ENCODE results near the gene CXCL17.
"Not testable (repeated sequence)": the region's sequence is repeated elsewhere in the genome, so short reads cannot be mapped to it uniquely, and the experiment has no call there.

Gene CXCL17

GRCh38 chr19:42442833-42443232, at the start of gene CXCL17:
TSS of gene CXCL17 (minus strand) at chr19:42442946. CDS start at chr19:42442832, 114 bp downstream.
- FAIRE-seq: no peak

DNA sequence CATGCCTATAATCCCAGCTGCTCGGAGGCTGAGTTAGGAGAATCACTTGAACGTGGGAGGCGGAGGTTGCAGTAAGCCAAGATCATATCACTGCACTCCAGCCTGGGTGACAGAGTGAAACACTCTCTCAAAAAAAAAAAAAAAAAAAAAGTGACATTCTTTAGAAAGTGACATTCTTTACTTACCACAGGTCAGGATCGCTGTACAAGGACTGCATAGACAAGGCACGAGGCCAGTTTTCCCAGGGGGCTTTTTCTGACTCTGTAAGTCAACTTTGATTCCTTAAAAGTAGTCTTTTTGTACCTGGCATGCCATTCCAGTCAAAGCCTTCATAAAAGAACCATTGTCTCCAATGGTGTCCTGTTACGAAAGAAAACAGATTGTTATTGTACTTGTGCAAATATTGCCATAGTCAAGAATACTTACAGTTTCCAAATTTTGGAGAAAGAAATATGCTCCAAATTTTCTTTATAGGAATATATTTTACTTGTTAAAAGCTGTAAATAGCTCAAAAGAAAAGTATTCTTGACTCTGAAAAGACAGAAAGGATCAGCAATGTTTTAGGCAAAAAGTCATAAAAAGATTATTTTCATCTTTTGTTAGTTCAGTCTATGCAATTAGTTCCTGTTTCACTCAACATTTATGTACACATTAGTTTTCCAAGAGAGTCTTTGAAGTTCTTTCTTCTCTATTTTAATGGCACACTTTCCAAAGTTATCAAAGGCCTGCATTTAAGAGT, 46.2 kb upstream of the CXCL17 start:
- no peak for FAIRE-seq

GRCh38 chr19:42487798-42488178, 45.0 kb upstream of the CXCL17 start:
- FAIRE-seq: no peak

DNA sequence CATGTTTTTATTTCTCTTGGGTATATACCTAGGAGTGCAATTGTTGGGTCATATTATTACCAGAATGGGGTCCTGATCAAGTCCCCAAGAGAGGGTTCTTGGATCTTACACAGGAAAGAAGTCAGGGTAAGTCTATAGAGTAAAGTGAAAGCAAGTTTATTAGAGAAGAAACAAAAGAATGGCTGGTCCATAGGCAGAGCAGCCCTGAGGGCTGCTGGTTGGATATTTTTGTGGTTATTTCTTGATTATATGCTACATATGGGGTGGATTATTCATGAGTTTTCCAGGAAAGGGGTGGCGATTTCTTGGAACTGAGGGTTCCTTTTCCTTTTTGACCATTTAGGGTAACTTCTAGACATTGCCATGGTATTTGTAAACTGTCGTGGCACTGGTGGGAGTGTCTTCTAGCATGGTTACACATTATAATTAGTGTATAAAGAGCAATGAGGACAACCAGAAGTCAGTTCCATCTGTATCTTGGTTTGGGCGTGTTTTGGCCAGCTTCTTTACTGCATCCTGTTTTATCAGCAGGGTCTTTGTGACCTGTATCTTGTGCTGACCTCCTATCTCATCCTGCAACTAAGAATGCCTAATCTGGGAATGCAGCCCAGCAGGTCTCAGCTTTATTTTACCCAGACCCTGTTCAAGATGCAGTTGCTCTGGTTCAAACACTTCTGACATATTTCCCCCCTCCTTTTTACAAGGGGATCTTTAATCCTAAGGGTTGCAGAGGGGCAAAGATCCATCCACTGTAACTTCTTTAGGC, 44.5 kb upstream of the CXCL17 start:
- no peak for FAIRE-seq

GRCh38 chr19:42485036-42485435, 42.3 kb upstream of the CXCL17 start:
- FAIRE-seq: not testable (repeated sequence)

DNA sequence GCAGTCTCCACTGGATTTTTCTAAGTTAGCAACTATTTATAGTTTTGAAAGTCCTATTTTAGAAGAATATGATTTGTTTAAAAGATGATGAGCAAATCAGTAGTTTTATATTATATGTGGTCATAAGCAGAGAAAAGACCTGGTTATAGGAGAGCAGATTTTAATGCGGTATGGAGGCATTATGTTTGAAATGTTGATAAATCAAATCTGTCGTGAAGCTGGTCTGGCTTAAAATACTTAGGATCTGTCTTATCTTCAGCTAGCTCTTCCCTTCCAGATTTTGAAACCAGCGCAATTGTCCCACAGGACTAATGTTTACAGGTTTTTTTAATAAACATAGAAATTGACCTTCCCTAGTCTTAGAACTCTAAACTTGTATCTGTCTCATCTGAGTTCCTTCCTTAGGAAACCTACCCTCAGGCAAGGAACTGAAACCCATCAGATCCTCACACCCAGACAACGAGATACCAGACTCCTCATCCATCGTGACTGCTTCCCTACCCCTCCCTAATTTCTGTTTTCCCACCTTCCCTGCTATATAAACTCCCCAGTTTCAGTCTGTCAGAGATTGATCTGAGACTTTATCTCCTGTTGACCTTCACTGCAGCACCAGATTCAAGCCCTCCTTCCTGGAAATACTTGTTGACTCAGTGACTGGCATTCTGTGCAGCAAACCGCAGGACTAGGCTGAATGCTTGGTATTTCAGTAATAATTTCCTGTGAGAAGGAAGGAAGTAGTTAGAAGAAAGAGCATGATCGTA, 37.8 kb upstream of the CXCL17 start:
- FAIRE-seq: peak; percentile 86

- no peak for FAIRE-seq
Observed at GRCh38 chr19:42479736-42480135, 37.0 kb upstream of the CXCL17 start.

DNA sequence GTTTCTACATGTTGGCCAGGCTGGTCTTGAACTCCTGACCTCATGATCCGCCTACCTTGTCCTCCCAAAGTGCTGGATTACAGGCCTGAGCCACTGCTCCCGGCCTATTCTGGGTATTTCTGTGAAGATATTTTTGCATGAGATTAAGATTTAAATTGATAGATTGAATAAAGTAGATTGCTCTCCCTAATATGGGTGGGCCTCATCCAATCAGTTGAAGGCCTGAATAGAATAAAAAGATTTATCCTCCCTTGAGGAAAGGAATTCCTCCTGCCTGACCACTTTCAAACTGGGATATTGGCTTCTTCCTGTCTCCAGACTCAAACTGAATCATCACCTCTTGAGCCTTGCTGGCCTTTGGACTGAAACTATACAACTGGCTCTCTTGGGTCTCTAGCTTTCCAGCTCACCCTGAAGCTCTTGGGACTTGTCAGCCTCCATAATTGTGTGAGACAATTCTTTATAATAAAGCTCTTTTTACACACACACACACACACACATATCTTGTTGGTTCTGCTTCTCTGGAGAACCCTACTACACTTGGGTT, 36.1 kb upstream of the CXCL17 start:
- FAIRE-seq: no peak

DNA sequence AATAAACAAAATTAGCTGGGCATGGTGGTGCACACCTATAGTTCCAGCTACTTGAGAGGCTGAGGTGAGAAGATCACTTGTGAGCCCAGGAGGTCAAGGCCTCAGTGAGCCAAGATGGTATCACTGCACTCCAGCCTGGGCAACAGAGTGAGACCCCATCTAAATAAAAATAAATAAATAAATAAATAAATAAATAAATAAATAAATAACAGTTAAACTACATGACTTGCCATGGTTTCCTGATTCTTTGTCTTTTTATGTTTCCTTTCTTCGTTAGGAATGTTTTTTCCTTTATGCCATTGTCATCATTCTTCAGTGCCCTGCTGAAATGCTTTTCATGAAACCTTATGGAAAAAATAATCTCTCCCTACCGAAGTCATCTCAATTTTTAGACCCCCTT, 35.2 kb upstream of the CXCL17 start:
- FAIRE-seq: no peak

DNA sequence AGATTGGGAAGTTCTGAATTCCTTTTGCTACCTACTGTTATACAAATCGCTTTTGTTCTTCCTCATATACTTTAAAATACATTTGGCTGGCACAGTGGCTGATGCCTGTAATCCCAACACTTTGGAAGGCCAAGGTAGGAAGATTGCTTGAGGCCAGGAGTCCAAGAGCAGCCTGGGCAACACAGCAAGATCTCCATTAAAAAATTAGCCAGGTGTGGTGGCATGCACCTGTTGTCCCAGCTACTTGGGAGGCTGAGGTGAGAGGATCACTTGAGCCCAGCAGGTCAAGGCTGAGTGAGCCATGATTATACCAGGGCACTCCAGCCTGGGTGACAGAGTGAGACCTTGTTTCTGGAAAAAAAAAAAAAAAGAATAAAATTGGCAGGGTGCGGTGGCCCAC, 34.4 kb upstream of the CXCL17 start:
- no peak for FAIRE-seq

DNA sequence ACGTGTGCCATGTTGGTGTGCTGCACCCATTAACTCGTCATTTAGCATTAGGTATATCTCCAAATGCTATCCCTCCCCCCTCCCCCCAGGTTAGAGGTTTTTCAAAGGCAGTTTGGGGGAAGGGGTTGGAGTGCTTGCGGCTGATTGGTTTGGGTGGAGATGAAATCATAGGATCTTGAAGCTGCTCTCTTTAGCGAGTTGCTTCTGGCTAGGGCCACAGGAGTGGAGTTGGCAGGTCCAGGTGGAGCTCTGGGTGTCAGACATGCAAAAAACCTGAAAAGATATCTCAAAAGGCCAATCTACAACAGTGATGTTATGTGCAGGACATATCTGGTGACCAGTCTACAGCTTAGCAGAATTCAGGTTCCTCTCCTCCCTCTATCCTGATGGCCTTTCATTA, 32.6 kb upstream of the CXCL17 start:
- FAIRE-seq: no peak

- FAIRE-seq: no peak
Observed at GRCh38 chr19:42474743-42475142, 32.0 kb upstream of the CXCL17 start.

DNA sequence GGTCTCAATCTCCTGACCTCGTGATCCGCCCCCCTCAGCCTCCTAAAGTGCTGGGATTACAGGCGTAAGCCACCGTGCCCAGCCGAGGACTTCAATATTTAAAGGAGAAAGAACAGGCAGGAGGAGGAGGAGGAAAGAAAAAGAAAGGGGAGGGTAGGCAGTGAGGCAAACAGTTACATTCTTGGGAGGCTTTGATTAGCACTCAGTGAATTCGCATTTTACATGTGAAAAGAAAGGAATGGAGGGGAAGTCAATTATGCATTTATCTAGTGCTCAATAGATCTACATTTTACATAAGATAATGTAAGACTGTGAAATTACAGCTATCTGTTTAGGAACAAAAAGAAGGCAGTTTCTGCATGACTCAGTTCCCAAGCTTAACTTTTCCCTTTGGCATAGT, 30.9 kb upstream of the CXCL17 start:
- FAIRE-seq: no peak

- no peak for FAIRE-seq
Observed at GRCh38 chr19:42472402-42473147, 29.8 kb upstream of the CXCL17 start.

DNA sequence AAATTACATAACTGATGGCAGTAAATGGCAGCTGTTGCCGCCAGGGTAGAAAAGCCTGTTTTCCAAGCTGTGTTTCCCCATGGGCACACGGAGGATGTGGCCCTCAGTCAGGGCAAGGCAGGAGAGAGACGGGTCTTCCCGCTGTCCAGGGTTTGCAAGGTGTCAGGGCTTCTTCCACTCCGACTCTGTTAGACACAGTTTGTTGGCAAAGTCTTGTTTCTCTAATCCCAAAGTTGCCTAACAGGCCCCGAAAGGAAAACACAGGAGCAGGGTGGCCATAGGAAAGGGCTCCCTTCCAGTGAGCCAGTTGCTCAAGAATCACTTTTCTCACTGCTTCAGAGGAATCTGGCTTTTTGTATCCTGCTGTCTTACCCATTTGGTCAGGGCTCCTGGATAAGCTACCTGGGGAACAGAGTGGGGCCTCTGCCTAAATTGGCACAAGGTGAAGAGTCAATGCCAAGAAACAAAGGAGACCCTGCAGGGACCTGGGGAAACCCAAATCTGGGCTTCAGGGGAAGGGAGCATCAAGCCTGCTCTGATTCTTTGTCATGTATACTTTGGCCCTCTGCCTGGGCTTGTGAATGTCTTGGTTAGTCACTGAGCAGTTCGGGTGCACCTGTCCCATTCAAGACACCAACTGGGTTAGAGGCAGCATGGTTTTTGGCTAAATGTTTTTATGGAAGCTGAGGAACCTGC, 29.0 kb upstream of the CXCL17 start:
- FAIRE-seq: no peak

- FAIRE-seq: no peak
Observed at GRCh38 chr19:42469311-42470235, 26.8 kb upstream of the CXCL17 start.

GRCh38 chr19:42468273-42468796, 25.6 kb upstream of the CXCL17 start:
- no peak for FAIRE-seq

- FAIRE-seq: no peak
Observed at GRCh38 chr19:42467183-42467760, 24.5 kb upstream of the CXCL17 start.

DNA sequence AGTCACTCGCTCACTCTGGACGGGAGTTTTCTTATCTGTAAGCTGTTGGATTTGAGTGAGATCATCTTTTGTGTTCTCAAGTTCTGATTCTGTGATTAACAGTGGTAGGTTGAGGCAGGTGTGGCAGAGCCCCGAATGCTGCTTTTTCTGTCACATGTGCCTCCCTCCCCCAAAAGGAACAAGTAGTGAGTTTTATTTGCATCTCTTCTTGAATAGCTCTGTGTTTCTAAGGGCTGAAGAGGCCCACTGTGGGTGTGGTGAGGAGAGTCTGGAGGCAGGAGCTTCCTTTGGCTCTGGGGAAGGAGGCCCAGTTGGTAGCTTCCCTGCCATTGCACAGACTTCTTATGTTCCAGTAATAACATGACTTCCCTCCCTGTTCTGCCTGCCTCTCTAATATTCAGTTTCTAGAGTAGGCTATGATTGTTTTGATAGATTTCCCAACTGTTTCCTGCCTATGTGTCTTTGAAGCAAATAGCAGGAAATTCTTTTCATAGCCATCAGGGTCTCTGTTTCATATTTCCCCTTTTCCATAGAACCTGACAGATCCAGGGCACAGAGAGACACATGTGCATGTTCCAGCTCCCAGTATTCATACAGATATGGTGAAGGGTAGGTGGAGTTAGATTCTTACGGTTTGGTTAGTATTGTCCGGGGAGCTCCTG, 23.9 kb upstream of the CXCL17 start:
- no peak for FAIRE-seq

GRCh38 chr19:42465827-42466280, 23.1 kb upstream of the CXCL17 start:
- FAIRE-seq: no peak

Measured in islet of Langerhans (tissue), 1 donor.